ENCODE measurements around the gene EIF3B.

The EIF3B gene

DNA sequence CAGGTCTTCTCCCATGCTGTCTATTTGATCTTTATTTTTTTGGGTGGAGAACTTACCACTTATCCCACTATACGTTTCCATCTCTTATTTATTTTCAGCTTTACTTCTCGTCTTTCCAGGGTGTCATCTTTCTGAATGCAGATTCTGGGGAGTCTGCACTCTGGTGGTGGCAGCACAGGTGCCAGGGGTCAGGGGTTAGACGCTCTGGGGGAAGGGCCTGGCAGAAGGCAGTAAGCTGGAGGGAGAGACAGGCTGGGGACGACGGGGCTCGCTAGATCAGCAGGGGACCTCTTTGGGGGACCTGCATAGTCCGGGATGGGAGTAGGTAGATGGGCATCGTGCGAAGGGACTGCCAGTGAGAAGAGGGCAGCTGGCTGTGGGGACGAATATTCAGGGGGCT lies 71.1 kb downstream of the EIF3B start:
- TF ChIP-seq, protein P1, sequence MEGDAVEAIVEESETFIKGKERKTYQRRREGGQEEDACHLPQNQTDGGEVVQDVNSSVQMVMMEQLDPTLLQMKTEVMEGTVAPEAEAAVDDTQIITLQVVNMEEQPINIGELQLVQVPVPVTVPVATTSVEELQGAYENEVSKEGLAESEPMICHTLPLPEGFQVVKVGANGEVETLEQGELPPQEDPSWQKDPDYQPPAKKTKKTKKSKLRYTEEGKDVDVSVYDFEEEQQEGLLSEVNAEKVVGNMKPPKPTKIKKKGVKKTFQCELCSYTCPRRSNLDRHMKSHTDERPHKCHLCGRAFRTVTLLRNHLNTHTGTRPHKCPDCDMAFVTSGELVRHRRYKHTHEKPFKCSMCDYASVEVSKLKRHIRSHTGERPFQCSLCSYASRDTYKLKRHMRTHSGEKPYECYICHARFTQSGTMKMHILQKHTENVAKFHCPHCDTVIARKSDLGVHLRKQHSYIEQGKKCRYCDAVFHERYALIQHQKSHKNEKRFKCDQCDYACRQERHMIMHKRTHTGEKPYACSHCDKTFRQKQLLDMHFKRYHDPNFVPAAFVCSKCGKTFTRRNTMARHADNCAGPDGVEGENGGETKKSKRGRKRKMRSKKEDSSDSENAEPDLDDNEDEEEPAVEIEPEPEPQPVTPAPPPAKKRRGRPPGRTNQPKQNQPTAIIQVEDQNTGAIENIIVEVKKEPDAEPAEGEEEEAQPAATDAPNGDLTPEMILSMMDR (IDR thresholded peaks at IDR 0.05; ENCODE audit: control extremely low read depth, extremely low read depth, low read depth, missing control alignments), result no peak
- CTCF ChIA-PET, result interaction anchor here (0.9 to 1.1 kb wide), 2 partner anchors 24 to 43 kb away, joined by 3 to 5 read pairs; no protein-coding TSS in a partner anchor
- no peak for DNase-seq (ENCODE audit: extremely low spot score)
- POLR2A ChIA-PET, result no interaction called here
